ENCODE measurements around the gene COASY. TPM values are rescaled to one million over a fixed set of nuclear protein-coding genes. Genes with fewer than 3 reads are reported as not detected.
A peak's percentile ranks its signal among the peaks of the same experiment; 100 is the strongest.
"Not testable (repeated sequence)": the region's sequence is repeated elsewhere in the genome, so short reads cannot be mapped to it uniquely, and the experiment has no call there.

COASY gene
- total and polyA plus RNA-seq, 8 donors, result 15.6 to 127 (median 82.4) TPM

DNA sequence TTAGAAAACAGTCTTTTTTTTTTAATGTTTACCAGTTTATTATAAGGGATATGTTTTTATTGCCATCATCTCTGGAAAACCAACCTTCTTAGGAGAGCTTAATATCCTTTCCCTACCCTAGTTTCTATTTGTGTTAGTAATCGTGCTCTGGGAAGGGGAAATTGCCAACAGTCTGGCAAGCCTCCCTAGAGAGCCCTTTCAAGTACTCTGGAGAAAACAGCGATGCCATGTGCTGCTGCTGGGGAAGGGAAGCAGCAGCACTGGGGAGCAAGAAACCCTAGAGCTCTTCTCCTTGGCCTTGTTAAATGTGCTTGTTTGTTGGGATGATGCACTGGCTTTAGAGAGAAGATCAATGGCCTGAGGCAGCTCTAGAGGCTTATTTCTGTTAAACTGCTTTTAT, 37.0 kb downstream of the COASY start:
- intact Hi-C loops (cut with DNase I; ENCODE audit: low total_unique reads), result no loop called here
- TF ChIP-seq, protein P1, sequence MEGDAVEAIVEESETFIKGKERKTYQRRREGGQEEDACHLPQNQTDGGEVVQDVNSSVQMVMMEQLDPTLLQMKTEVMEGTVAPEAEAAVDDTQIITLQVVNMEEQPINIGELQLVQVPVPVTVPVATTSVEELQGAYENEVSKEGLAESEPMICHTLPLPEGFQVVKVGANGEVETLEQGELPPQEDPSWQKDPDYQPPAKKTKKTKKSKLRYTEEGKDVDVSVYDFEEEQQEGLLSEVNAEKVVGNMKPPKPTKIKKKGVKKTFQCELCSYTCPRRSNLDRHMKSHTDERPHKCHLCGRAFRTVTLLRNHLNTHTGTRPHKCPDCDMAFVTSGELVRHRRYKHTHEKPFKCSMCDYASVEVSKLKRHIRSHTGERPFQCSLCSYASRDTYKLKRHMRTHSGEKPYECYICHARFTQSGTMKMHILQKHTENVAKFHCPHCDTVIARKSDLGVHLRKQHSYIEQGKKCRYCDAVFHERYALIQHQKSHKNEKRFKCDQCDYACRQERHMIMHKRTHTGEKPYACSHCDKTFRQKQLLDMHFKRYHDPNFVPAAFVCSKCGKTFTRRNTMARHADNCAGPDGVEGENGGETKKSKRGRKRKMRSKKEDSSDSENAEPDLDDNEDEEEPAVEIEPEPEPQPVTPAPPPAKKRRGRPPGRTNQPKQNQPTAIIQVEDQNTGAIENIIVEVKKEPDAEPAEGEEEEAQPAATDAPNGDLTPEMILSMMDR (IDR thresholded peaks at IDR 0.05), result no peak
- TF ChIP-seq POLR2A (IDR thresholded peaks at IDR 0.05) (no peak), EP300 (IDR thresholded peaks at IDR 0.05) (no peak), POLR2AphosphoS5 (IDR thresholded peaks at IDR 0.05) (no peak)
- WGBS, 5 donors, result 18 to 35% (median 24%) methylated on average over 2 of the region's 2 CpGs
- peak in 1 of 2 donors; percentile 33 for DNase-seq
- Histone ChIP-seq H3K27me3 (no peaks in the 10 kb centered on the region), H3K4me3 (no peak overlapping the region), H3K36me3 (peaks cover 0 to 33% (median 30%) of the 10 kb centered on the region in 4 donors), H3K4me1 (peaks cover 0 to 30% (median 11%) of the 10 kb centered on the region in 4 donors), H3K27ac (peak overlapping the region in 1 of 5 donors; percentile 39), H3K9me3 (no peaks in the 10 kb centered on the region)

DNA sequence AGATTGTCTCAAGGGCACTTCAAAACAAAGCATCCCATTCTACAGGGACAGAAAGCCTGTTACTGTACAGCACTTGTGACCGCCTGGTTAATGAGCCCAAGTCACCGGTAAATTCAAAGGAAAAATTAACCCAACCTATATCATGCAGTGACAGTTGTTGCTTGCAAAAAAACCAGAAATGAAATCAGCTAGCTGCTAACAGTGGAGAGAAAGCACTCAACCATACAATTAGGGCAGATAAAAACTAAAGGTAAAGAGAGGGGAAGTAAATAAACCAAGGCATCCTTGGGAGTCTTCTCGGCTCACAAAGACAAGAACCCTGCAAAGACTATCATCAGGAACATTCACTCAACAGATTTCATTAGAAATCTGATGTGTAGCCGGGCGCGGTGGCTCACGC, 41.4 kb downstream of the COASY start:
- no peaks in the 10 kb centered on the region for H3K9me3 ChIP-seq
- WGBS, 5 donors, result 91 to 94% (median 93%) methylated on average over 7 of the region's 7 CpGs
- TF ChIP-seq POLR2A (IDR thresholded peaks at IDR 0.05) (no peak), POLR2AphosphoS5 (IDR thresholded peaks at IDR 0.05) (no peak)
- H3K4me3 ChIP-seq, result no peak overlapping the region
- H3K4me1 ChIP-seq, result peaks cover 23 to 55% (median 46%) of the 10 kb centered on the region in 4 donors
- peaks cover 0 to 15% (median 7%) of the 10 kb centered on the region in 4 donors for H3K36me3 ChIP-seq
- DNase-seq, result no peak
- intact Hi-C loops (cut with DNase I; ENCODE audit: low total_unique reads), result no loop called here
- H3K27me3 ChIP-seq, result no peaks in the 10 kb centered on the region
- no peak overlapping the region for H3K27ac ChIP-seq

DNA sequence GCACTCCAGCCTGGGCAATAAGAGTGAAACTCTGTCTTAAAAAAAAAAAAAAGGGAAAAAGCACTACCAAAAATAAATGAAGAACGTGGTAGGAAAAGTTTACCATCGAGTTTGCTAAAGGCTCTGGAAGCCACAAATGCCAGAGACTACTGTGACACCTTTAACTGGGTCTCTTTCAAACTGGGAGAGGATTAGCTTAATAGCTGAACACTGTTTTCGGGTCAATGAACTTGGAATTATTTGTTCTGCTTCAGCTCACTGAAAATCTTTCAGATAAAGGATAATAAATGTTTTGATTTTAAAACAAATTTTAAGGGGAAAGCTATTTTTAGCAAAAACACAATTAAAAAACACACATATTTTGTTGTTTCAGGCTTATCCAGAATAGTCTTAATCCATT, 45.8 kb downstream of the COASY start:
- intact Hi-C loops (cut with DNase I; ENCODE audit: low total_unique reads), result no loop called here
- Histone ChIP-seq H3K27ac (peak overlapping the region in 2 of 5 donors; percentile 91 to 94), H3K27me3 (no peaks in the 10 kb centered on the region), H3K9me3 (no peaks in the 10 kb centered on the region), H3K36me3 (peaks cover 11 to 23% (median 16%) of the 10 kb centered on the region in 4 donors), H3K4me3 (peak overlapping the region; percentile 71 to 91 (median 83)), H3K4me1 (peaks cover 29 to 58% (median 44%) of the 10 kb centered on the region in 4 donors)
- no peak for DNase-seq
- WGBS, 5 donors, result 19 to 45% (median 31%) methylated on average over 3 of the region's 3 CpGs
- no peak for TF ChIP-seq EP300 (IDR thresholded peaks at IDR 0.05)
- no peak for TF ChIP-seq POLR2A (IDR thresholded peaks at IDR 0.05)

DNA sequence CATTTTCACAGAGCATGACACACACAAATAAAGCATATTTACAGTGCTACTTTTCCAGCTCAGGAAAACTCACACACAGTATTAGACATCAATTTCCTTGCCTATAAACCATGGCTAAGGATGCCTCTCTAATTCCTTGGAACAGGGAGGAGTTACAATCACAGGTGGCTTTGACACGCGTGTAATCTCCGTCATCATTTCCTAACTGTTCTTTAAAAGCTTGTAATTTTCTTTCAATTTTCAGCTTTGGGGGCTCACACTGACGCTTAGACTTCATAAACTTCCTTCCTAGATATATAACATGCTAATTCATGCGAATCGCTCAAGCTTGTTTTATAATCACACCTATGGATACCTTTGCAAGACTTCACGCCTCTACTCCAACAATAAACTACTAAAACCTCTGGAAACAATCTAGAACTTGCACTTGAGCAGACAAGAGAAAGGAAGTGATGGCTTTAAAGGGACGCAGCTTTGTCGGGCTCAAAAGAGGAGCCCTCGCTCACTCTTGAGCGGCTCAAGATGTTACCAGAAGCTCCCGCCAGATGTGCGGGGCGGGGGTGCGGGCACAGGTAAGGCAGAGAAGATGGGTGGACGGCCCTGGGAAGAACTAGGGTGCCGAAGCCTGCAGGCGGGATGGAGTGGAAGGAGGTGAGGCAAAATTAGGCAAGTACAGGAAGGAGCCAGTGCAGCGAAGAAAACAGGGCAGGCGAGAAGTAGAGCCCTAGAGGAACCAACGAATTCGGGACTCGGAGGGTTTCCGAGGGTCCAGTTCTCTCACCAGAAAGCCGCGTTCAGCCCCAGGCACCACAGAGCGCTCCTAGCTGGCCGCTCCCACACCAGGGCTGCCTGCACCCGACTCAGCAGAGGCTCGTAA, 46.6 kb downstream of the COASY start:
- peak overlapping the region; percentile 91 to 95 (median 92) for H3K27ac ChIP-seq
- TF ChIP-seq, protein P1 (IDR thresholded peaks at IDR 0.05), result peak in 1 of 7 experiments; percentile 18
- TF ChIP-seq EP300 (IDR thresholded peaks at IDR 0.05), result no peak
- intact Hi-C loops (cut with DNase I; ENCODE audit: low total_unique reads), result no loop called here
- H3K27me3 ChIP-seq, result no peaks in the 10 kb centered on the region
- peak overlapping the region; percentile 71 to 91 (median 83) for H3K4me3 ChIP-seq
- peaks cover 19 to 26% (median 21%) of the 10 kb centered on the region in 4 donors for H3K36me3 ChIP-seq
- H3K9me3 ChIP-seq, result no peaks in the 10 kb centered on the region
- H3K4me1 ChIP-seq, result peaks cover 29 to 58% (median 42%) of the 10 kb centered on the region in 4 donors
- WGBS, 5 donors, result 0 to 1% (median 1%) methylated on average over 28 to 30 of the region's 30 CpGs
- no peak for DNase-seq

DNA sequence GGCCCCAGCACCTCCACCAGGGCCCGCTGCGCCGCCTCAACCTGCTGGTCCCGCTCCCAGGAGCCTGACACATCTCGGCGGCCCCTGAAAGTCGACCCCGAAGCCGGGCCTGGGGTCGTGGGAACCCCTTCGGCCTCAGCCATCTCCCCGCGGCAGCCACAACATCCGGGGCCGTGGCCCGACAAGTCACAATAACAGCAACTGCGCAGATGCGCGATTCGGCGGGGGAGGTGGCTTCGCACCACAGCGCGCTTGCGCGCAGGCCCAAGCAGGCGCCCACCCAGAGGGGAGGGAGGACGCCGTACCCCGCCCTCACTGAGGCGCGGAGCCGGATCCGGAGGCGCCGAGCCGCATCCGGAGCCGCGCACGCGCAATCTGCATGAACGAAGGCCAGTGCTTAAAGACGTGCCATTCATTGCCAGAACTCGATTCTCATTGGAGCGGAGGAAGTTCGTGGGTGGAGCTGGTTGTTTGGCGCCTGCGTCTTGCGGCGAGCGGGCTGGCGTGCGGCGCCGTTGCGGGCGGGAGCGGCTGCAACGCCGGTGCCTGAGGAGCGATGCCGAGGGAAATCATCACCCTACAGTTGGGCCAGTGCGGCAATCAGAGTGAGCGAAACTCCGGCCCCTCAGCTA, 47.4 kb downstream of the COASY start, which contains the start of the genes RETREG3 and TUBG1:
Gene RETREG3 (minus strand): TSS at position 193 of the 632 bp plus-strand sequence. CDS start 50 bp downstream, at position 143.
Gene TUBG1 (plus strand): TSS at position 502 of the 632 bp plus-strand sequence. CDS start 55 bp downstream, at position 557.
- peak; percentile 99 to 100 for DNase-seq
- peaks cover 26 to 30% (median 29%) of the 10 kb centered on the region in 4 donors for H3K36me3 ChIP-seq
- peak within 1 kb of the TSS; percentile 91 to 95 (median 92) for H3K27ac ChIP-seq
- no peaks in the 10 kb centered on the region for H3K9me3 ChIP-seq
- H3K4me3 ChIP-seq, result peak within 1 kb of the TSS; percentile 71 to 91 (median 83)
- WGBS, 5 donors, result 0% methylated on average over 36 to 66 of the region's 66 CpGs
- TF ChIP-seq, protein P1 (IDR thresholded peaks at IDR 0.05), result peak in 5 of 7 experiments; percentile 5 to 49 (median 28)
- TF ChIP-seq POLR2AphosphoS5 (IDR thresholded peaks at IDR 0.05), result peak; percentile 69 to 95 (median 87)
- TF ChIP-seq EP300 (IDR thresholded peaks at IDR 0.05), result no peak
- TF ChIP-seq POLR2A (IDR thresholded peaks at IDR 0.05), result peak in 2 of 4 donors; percentile 41 to 67
- H3K27me3 ChIP-seq, result no peaks in the 10 kb centered on the region
- peaks cover 29 to 55% (median 41%) of the 10 kb centered on the region in 4 donors for H3K4me1 ChIP-seq
- intact Hi-C loops (cut with DNase I; ENCODE audit: low total_unique reads), result no loop called here

DNA sequence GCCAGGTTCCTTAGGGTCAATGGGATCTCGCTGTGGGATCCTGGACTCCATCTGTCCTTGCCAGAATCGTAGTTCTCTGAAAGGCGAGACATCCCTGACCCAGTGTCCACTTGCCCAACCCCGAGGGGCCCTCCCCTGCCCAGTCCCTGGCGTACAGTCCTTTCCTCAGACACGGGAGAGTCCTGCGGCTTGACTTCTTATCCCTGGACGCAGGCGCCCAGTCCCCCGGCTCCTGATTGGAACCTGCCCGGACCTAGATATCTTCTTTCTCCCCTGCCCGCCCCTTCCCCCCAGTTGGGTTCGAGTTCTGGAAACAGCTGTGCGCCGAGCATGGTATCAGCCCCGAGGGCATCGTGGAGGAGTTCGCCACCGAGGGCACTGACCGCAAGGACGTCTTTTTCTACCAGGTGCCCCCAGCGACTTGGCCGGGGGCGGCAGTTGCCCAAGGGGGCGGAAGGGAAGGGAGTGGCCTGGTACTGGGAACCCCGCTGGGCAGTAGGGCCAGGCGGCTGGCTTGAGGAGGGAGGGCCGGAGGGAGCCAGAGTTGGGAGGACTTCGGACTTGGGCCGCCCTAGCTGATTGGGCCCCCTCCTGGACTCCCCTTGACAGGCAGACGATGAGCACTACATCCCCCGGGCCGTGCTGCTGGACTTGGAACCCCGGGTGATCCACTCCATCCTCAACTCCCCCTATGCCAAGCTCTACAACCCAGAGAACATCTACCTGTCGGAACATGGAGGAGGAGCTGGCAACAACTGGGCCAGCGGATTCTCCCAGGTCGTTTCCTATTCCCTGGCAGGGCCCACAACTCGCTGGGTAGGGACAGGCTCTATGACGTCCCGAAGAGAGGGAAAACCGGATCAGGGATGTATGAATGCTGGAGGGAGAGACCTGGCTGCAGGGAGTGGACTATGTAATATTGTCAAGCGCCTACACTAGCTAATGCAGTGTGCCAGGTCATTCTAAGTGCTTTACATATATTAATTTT, 48.2 kb downstream of the COASY start:
- DNase-seq, result peak in 1 of 2 donors; percentile 48
- Histone ChIP-seq H3K36me3 (peaks cover 34 to 39% (median 37%) of the 10 kb centered on the region in 4 donors), H3K27ac (peak overlapping the region; percentile 81 to 94 (median 91)), H3K4me1 (peaks cover 29 to 47% (median 41%) of the 10 kb centered on the region in 4 donors), H3K4me3 (peak overlapping the region; percentile 71 to 91 (median 83))
- H3K9me3 ChIP-seq; H3K27me3 ChIP-seq; intact Hi-C loops (cut with DNase I; ENCODE audit: low total_unique reads): not testable (repeated sequence)
- WGBS, 5 donors, result 7 to 10% (median 8%) methylated on average over 27 to 35 of the region's 42 CpGs
